Esophagus squamous epithelium (tissue), 5 donors: ENCODE results near the gene NRG3. TPM values are rescaled to one million over a fixed set of nuclear protein-coding genes. Genes with fewer than 3 reads are reported as not detected.

ENCODE experiments used
- DNase-seq: peaks from one replicate; lab custom pipeline; 2025; lab: John Stamatoyannopoulos, UW
- H3K27ac ChIP-seq, 4 donors: fragments of 200-600 bp; sonication (generic); one replicate each; pipeline ENCODE4 v1.5.1; 2016 to 2019; ENCODE audit warnings: mild to moderate bottlenecking in 1 of 4
- H3K27me3 ChIP-seq, 4 donors: fragments of 200-600 bp; sonication (generic); 1 replicate in 3 of 4; 2 replicates in 1 of 4; pipeline versions ENCODE4 v1.5.1 to v1.6.0; 2017 to 2021; ENCODE audit warnings: antibody characterized with exemption in 1 of 4
- H3K36me3 ChIP-seq, 3 donors: fragments of 200-600 bp; sonication (generic); one replicate each; pipeline ENCODE4 v1.5.1; 2016 to 2019
- H3K4me1 ChIP-seq, 3 donors: fragments of 200-600 bp; sonication (generic); one replicate each; pipeline ENCODE4 v1.5.1; 2017 to 2019
- H3K4me3 ChIP-seq, 4 donors: fragments of 200-600 bp; sonication (generic); 1 replicate in 3 of 4; 2 replicates in 1 of 4; pipeline ENCODE4 v1.5.1; 2016 to 2019; ENCODE audit warnings: mild to moderate bottlenecking in 2 of 4, moderate library complexity in 1 of 4
- H3K9me3 ChIP-seq, 3 donors: fragments of 200-600 bp; sonication (generic); one replicate each; pipeline ENCODE4 v1.5.1; 2016 to 2019
- CTCF ChIP-seq, 6 experiments: fragments of 450-650 bp in 4 of 6; fragments of 200-600 bp in 2 of 6; sonication (generic) in 2 of 6; IDR thresholded peaks; one replicate each; pipeline ENCODE4 v1.5.1; 2016 to 2019; ENCODE audit warnings: antibody characterized with exemption in 6 of 6, mild to moderate bottlenecking in 4 of 6, moderate library complexity in 4 of 6
- POLR2A ChIP-seq, 4 donors: fragments of 450-650 bp; IDR thresholded peaks; one replicate each; pipeline ENCODE4 v1.6.1; 2017; ENCODE audit warnings: antibody characterized with exemption in 4 of 4, mild to moderate bottlenecking in 4 of 4, moderate library complexity in 3 of 4
- WGBS, 2 donors: methylation state at CpG; one replicate each; pipeline ENCODE4 v1.1.5; 2018; 5-methylcytosine and 5-hydroxymethylcytosine counted together
- intact Hi-C: fragments of 100-400 bp; cut with DNase I; formaldehyde crosslinking; loops from one replicate; pipeline ENCODE4 v1.15.0; 2022
- total RNA-seq, 4 donors: library from RNA; depleted of rRNA; stranded (reverse); fragments of >200 nt; gene quantifications; one replicate each; pipeline ENCODE4 v1.1.0, GENCODE V29; 2016
- donor health status: DM: yes; HTN: yes; CAD: no.

Gene NRG3
- total RNA-seq, 4 donors from 2014 or later: 0.19 TPM; not detected in 3

- Histone ChIP-seq H3K4me3 (no peak overlapping the region), H3K36me3 (no peaks in the 10 kb centered on the region), H3K4me1 (no peaks in the 10 kb centered on the region), H3K9me3 (no peaks in the 10 kb centered on the region), H3K27me3 (no peaks in the 10 kb centered on the region), H3K27ac (no peak overlapping the region)
- intact Hi-C loops: no loop called here
- DNase-seq: no peak
- TF ChIP-seq CTCF (IDR thresholded peaks at IDR 0.05): no peak
- WGBS, 2 donors: 47 to 52% methylated on average over 2 of the region's 2 CpGs
These were observed 69.6 kb downstream of the NRG3 start for GRCh38 chr10:81944609-81945008.

- no peak overlapping the region for H3K4me3 ChIP-seq
- H3K27ac ChIP-seq: no peak overlapping the region
- WGBS, 2 donors: 59 to 73% methylated on average over 5 of the region's 5 CpGs
- no peak for DNase-seq
- TF ChIP-seq POLR2A (IDR thresholded peaks at IDR 0.05) (no peak), CTCF (IDR thresholded peaks at IDR 0.05) (no peak)
- no peaks in the 10 kb centered on the region for H3K9me3 ChIP-seq
- no peaks in the 10 kb centered on the region for H3K36me3 ChIP-seq
- no peaks in the 10 kb centered on the region for H3K4me1 ChIP-seq
- no peaks in the 10 kb centered on the region for H3K27me3 ChIP-seq
- intact Hi-C loops: no loop called here
These were observed 74.3 kb downstream of the NRG3 start for GRCh38 chr10:81949283-81949682.

- intact Hi-C loops: no loop called here
- DNase-seq: no peak
- no peak overlapping the region for H3K4me3 ChIP-seq
- no peak overlapping the region for H3K27ac ChIP-seq
- no peaks in the 10 kb centered on the region for H3K27me3 ChIP-seq
- whole genome bisulfite sequencing, 2 donors: 66 to 69% methylated on average over 2 of the region's 2 CpGs
- no peak for TF ChIP-seq POLR2A (IDR thresholded peaks at IDR 0.05)
- no peak for TF ChIP-seq CTCF (IDR thresholded peaks at IDR 0.05)
- no peaks in the 10 kb centered on the region for H3K4me1 ChIP-seq
- no peaks in the 10 kb centered on the region for H3K36me3 ChIP-seq
- no peaks in the 10 kb centered on the region for H3K9me3 ChIP-seq
These were observed 75.4 kb downstream of the NRG3 start for GRCh38 chr10:81950358-81950757.

GRCh38 chr10:81953420-81953819 lies 78.4 kb downstream of the NRG3 start:
- TF ChIP-seq POLR2A (IDR thresholded peaks at IDR 0.05) (no peak), CTCF (IDR thresholded peaks at IDR 0.05) (no peak)
- Histone ChIP-seq H3K27ac (no peak overlapping the region), H3K9me3 (no peaks in the 10 kb centered on the region), H3K4me1 (no peaks in the 10 kb centered on the region), H3K36me3 (no peaks in the 10 kb centered on the region), H3K4me3 (no peak overlapping the region), H3K27me3 (no peaks in the 10 kb centered on the region)
- intact Hi-C loops: no loop called here
- DNase-seq: no peak

GRCh38 chr10:81957976-81958375 lies 83.0 kb downstream of the NRG3 start:
- TF ChIP-seq CTCF (IDR thresholded peaks at IDR 0.05) (no peak), POLR2A (IDR thresholded peaks at IDR 0.05) (no peak)
- Histone ChIP-seq H3K27ac (no peak overlapping the region), H3K4me3 (no peak overlapping the region), H3K27me3 (no peaks in the 10 kb centered on the region), H3K9me3 (no peaks in the 10 kb centered on the region), H3K36me3 (no peaks in the 10 kb centered on the region), H3K4me1 (no peaks in the 10 kb centered on the region)
- DNase-seq: no peak
- WGBS, 2 donors: 23 to 41% methylated on average over 2 of the region's 2 CpGs
- intact Hi-C loops: no loop called here
